Glutamatergic neuron (in vitro differentiated cells): ENCODE measurements around the gene ZAP70. TPM values are rescaled to one million over a fixed set of nuclear protein-coding genes. Genes with fewer than 3 reads are reported as not detected.
A peak's percentile ranks its signal among the peaks of the same experiment; 100 is the strongest.

Experiments
- DNase-seq: peaks from one replicate; pipeline ENCODE4 v3.0.0; 2022
- H3K27ac Mint-ChIP-seq: one replicate; pipeline ENCODE4 v1.8.0; 2020; ENCODE audit warnings: mild to moderate bottlenecking, mixed read lengths, inconsistent platforms; ENCODE audit not compliant: unreplicated experiment
- H3K27me3 Mint-ChIP-seq: one replicate; pipeline ENCODE4 v1.8.0; 2020; ENCODE audit warnings: mild to moderate bottlenecking, moderate library complexity, mixed read lengths, inconsistent platforms; ENCODE audit not compliant: unreplicated experiment
- H3K36me3 Mint-ChIP-seq: one replicate; pipeline ENCODE4 v1.8.0; 2020; ENCODE audit warnings: mild to moderate bottlenecking, mixed read lengths, inconsistent platforms; ENCODE audit not compliant: unreplicated experiment
- H3K4me1 Mint-ChIP-seq: one replicate; pipeline ENCODE4 v1.8.0; 2020; ENCODE audit warnings: mild to moderate bottlenecking, low read depth, mixed read lengths, inconsistent platforms; ENCODE audit not compliant: unreplicated experiment
- H3K4me3 Mint-ChIP-seq: one replicate; pipeline ENCODE4 v1.8.0; 2020; ENCODE audit warnings: mild to moderate bottlenecking, mixed read lengths, inconsistent platforms; ENCODE audit not compliant: unreplicated experiment
- H3K9me3 Mint-ChIP-seq: one replicate; pipeline ENCODE4 v1.8.0; 2020; ENCODE audit warnings: mild to moderate bottlenecking, moderate library complexity, mixed read lengths, inconsistent platforms; ENCODE audit not compliant: unreplicated experiment
- CTCF ChIP-seq: fragments of 200-600 bp; sonication (generic); IDR thresholded peaks from one replicate; pipeline ENCODE4 v1.5.0; 2021; ENCODE audit not compliant: partially characterized antibody, unreplicated experiment
- total RNA-seq: library from RNA; stranded (reverse); fragmentation: NEBNext Ultra II Directional; extraction: Animal tissue kit (Norgen Biotek cat#: 25700); gene quantifications from one replicate; pipeline ENCODE4 v1.2.1, GENCODE V29; 2021; ENCODE audit not compliant: unreplicated experiment

Gene ZAP70
- total RNA-seq, 1 donor from 2014 or later = 1.3 TPM

- peak overlapping the region; percentile 69 for H3K4me3 Mint-ChIP-seq
- peak overlapping the region; percentile 96 for H3K27ac Mint-ChIP-seq
- peaks cover 17% of the 10 kb centered on the region for H3K27me3 Mint-ChIP-seq
- no peak for TF ChIP-seq CTCF
- peak; percentile 53 for DNase-seq
- no peaks in the 10 kb centered on the region for H3K36me3 Mint-ChIP-seq
- peaks cover 15% of the 10 kb centered on the region for H3K9me3 Mint-ChIP-seq
- H3K4me1 Mint-ChIP-seq = peaks cover 27% of the 10 kb centered on the region
Observed at GRCh38 chr2:97728091-97728731, 14.8 kb downstream of the ZAP70 start.

DNA sequence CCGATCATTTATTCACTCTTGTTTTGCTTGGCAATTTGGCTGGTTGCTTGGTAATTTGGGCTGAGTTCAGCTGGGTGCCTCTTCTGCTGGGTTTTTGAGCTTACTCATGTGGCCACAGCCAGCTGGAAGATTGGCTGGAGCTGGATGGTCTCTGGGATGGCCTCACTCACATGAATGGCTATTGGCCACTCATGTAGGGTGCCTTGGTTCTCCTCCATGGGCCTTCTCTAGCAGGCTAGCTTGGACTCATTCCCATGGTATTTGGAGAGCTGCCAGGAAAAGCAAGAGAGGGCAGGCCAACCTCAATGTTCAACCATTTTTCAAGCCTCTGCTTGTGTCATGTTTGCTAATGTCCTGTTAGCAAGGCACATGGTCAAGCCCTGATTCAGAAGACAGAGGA, 16.9 kb downstream of the ZAP70 start:
- peaks cover 15% of the 10 kb centered on the region for H3K27me3 Mint-ChIP-seq
- peaks cover 15% of the 10 kb centered on the region for H3K9me3 Mint-ChIP-seq
- TF ChIP-seq CTCF = no peak
- no peak overlapping the region for H3K27ac Mint-ChIP-seq
- peaks cover 27% of the 10 kb centered on the region for H3K4me1 Mint-ChIP-seq
- H3K4me3 Mint-ChIP-seq = no peak overlapping the region
- no peaks in the 10 kb centered on the region for H3K36me3 Mint-ChIP-seq
- DNase-seq = no peak

DNA sequence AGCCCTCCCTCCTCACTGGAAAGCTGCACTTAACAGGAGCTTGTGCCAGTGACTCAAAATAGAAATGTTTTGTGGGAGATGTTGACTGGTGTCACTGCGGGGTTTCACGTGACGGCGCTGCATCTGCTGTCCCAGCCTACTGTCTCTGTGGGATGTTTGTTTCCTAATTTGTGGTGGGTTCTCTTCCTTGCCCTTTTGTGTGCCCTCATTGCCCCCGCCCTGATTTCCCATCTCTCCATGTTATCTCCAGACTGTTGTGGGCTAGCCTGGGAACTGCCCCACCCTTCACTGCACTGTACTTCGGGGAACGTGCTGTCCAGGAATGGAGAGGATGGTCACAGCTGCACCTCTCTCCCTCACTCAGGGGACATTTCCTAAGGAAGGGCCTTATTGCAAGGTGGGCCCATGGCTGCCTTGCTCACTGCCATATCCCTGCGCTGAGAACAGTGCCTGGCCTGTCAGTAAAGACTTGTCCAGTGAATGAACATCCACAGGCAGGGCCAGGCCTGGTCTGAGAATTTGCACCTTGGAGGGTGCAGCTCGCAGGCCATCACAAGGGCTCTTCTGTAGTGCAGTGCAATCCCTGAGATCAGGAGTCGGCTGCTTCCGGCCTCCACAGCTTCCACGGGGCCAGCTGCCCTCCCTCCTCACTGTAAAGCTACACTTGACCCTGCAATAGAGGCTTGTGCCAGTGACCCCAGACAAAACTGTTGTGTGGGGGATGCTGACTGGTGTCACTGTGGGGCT, 18.1 kb downstream of the ZAP70 start:
- no peak for TF ChIP-seq CTCF
- Mint-ChIP-seq H3K27ac (peak overlapping the region; percentile 36), H3K9me3 (peaks cover 15% of the 10 kb centered on the region), H3K4me1 (peaks cover 17% of the 10 kb centered on the region), H3K27me3 (peaks cover 12% of the 10 kb centered on the region), H3K4me3 (no peak overlapping the region), H3K36me3 (no peaks in the 10 kb centered on the region)
- DNase-seq = no peak

- TF ChIP-seq CTCF = no peak
- H3K27me3 Mint-ChIP-seq = peaks cover 5% of the 10 kb centered on the region
- peaks cover 7% of the 10 kb centered on the region for H3K4me1 Mint-ChIP-seq
- peaks cover 11% of the 10 kb centered on the region for H3K9me3 Mint-ChIP-seq
- no peak for DNase-seq
- no peak overlapping the region for H3K27ac Mint-ChIP-seq
- no peak overlapping the region for H3K4me3 Mint-ChIP-seq
- H3K36me3 Mint-ChIP-seq = no peaks in the 10 kb centered on the region
Observed at GRCh38 chr2:97732436-97733340, 19.3 kb downstream of the ZAP70 start.
